HG02623 (cell line): Measurements from ENCODE around the gene ROBO1.

Experiments used
- ATAC-seq: cut with Tn5 transposase; IDR thresholded peaks from one replicate; pipeline ENCODE4 v1.9.1; 2021; ENCODE audit warnings: moderate library complexity; ENCODE audit not compliant: unreplicated experiment

Gene ROBO1

GRCh38 chr3:79672075-79672474, 95.7 kb downstream of the ROBO1 start:
- no peak for ATAC-seq

GRCh38 chr3:79670178-79670577, 97.6 kb downstream of the ROBO1 start:
- no peak for ATAC-seq

GRCh38 chr3:79664455-79664854, 103.3 kb downstream of the ROBO1 start:
- ATAC-seq, result no peak

DNA sequence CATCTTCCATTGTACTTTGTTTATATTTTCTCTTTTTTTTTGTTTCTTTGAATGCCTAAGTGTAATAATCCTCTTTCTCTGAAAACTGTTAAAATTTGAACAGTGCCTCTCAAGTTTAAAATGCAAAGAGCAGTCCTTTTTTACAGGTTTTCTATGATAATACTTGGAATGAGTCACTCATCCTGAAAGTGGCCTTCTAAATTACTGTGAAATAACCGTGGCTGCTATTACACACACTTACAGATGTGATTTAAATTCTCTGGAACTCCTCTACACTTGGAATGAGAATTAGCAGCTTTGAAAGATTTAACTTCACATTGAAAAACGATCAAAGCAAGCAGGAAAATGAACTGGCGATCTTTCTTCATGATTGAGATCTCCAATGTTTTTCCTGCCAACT, 105.9 kb downstream of the ROBO1 start:
- ATAC-seq, result no peak

GRCh38 chr3:79657076-79657475, 110.7 kb downstream of the ROBO1 start:
- no peak for ATAC-seq

- no peak for ATAC-seq
These were observed 113.8 kb downstream of the ROBO1 start for GRCh38 chr3:79654019-79654418.

- no peak for ATAC-seq
These were observed 114.5 kb downstream of the ROBO1 start for GRCh38 chr3:79653266-79653830.

DNA sequence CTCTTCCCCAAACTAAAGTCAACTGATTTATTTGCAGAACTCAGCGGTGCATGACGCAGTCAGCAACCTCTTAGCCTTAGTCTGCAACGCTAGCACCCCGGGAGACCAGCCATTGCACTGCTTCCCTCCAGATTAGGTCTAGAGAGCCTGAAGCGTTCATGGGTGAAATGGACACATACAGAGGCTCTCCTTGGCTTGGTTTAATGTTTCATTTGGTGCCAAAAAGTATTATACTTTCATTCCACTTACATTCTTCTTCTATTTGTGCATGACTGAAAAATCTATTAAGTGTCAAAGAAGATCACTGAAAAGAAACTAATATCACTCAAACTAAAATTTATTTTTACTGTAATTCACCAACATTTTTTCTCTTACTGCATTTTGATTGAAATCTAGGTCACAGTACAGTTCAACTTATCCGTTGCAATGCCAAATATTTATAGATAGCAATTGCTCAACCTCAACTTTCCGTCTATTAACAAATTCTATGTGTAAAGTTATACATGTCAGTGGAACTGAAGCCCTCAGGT, 116.2 kb downstream of the ROBO1 start:
- ATAC-seq, result no peak

DNA sequence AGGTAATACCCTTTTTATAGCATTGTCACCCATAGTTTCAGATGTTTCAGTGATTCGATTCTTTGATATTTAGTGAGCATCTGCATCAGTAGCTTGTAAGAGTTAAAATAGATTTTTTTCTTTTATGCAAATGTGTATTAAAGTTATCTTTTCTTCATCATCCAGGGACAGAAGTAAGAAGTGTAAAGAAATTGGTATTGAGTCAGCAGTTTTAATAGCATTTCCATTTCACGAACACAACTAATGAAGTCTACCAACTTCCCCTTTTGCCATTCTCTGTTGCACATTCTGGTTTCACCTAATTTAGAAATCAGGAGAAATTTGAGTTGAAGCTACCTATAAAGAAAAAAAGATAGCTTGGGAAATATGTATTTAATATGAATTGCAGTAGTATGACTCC, 127.9 kb downstream of the ROBO1 start:
- ATAC-seq, result no peak

- ATAC-seq, result no peak
These were observed 131.4 kb downstream of the ROBO1 start for GRCh38 chr3:79636372-79636771.

GRCh38 chr3:79632842-79633241, 135.0 kb downstream of the ROBO1 start:
- no peak for ATAC-seq

DNA sequence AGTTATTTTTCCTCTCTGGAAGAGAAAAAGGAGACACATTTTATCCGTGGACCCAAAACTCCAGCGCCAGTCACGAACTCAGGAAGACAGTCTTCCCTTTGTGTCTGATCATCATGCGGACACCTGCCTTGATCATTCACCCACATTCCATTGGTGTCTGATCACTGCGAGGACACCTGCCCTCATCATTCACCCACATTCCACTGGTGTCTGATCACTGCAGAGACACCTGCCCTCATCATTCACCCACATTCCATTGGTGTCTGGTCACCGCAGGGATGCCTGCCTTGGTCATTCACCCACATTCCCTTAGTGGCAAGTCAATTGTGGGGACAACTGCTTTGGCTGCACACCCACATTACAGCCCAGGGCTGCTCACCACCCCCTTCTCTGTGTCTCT, 148.9 kb downstream of the ROBO1 start:
- no peak for ATAC-seq

DNA sequence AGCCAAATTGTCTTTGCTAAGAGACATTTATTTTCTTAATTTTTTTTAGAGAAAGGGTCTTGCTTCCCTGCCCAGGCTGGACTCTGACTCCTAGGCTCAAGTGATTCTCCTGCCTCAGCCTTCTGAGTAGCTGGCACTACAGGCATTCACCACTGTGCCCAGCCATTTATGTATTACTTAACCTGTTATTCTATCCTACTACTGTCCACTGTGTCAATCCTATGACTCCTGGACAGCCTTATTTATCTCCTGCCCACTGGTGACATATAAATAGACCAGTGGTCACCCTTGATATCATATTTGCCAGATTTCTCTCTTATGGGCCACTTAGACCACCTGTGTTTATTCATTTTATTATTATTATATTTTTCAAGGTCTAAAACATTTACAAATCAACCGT, 161.4 kb downstream of the ROBO1 start:
- ATAC-seq, result no peak

GRCh38 chr3:79604681-79605080, 163.1 kb downstream of the ROBO1 start:
- no peak for ATAC-seq

DNA sequence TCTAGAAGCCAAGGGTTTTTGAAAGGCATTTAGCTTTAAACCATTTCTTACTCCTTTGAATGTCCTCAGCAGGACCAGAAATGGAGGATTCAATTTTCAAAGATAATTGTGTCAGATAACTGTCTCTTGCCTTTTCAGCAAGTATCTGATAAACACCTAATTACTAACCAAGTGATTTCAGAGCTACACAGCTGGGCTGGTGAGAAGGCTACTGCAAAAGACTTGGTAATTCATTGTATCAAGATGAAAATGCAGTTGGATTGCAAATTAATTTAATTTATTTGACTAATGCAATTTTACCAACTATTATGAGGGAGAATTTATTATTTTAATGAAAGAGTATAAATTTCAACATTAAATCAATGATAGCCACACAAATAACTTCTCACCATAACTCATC, 165.4 kb downstream of the ROBO1 start:
- no peak for ATAC-seq

- ATAC-seq, result no peak
These were observed 169.2 kb downstream of the ROBO1 start for GRCh38 chr3:79598594-79598993.

GRCh38 chr3:79597709-79598108, 170.1 kb downstream of the ROBO1 start:
- ATAC-seq, result no peak

DNA sequence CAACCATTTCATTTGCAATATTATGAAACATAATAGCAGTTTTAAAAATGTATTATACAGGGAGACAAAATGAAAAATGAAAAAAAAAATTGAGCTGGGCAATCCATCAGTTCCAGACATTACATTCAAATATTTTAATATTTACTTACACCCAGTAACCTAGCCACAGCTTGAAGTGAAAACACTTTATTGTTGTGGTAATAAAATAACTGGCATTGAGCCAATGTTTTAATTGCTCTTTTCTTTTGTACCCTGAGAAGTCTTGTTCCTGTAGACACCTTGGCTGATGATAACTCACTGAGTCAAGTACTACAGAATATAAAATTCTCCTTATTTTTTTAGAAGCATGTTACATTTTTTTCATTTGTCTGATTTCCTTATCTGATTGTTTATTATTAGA, 180.6 kb downstream of the ROBO1 start:
- no peak for ATAC-seq

- no peak for ATAC-seq
These were observed 181.6 kb downstream of the ROBO1 start for GRCh38 chr3:79586232-79586631.

DNA sequence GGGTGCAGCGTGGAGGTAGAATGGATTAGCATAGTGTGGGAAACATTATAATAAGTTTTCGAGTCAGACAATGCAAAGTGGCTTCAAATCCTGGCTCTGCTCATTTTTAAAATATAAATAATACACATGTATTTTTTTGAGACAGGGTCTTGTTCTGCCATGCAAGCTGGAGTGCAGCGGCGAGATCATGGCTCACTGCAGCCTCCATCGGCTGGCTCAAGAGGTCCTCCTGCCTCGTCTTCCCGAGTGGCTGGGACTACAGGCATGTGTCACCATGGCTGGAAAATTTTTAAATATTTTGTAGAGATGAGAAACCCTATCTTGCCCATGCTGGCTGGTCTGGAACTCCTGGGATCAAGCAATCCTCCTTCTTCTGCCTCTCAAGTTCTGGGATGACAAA, 194.9 kb downstream of the ROBO1 start:
- no peak for ATAC-seq

GRCh38 chr3:79568938-79569337, 198.9 kb downstream of the ROBO1 start:
- ATAC-seq, result no peak

DNA sequence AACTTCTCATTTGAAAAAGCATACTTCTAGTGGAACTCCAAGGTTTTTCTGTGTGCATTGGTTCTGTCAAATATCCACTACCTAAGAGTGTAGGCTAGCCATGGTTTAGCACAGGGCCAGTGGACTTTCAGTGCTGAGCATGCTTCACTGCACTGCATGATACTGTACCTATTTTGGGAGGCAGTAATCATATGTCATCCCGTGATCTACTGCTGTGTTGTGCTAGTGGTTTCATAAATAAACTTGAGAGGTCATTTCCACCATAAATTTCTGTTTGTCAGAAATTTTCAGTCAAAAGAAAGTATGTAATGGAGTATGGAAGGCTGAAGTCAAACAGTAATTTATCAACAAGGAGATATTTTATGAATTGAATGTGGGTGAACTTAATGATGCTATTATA, 203.6 kb downstream of the ROBO1 start:
- ATAC-seq, result no peak

DNA sequence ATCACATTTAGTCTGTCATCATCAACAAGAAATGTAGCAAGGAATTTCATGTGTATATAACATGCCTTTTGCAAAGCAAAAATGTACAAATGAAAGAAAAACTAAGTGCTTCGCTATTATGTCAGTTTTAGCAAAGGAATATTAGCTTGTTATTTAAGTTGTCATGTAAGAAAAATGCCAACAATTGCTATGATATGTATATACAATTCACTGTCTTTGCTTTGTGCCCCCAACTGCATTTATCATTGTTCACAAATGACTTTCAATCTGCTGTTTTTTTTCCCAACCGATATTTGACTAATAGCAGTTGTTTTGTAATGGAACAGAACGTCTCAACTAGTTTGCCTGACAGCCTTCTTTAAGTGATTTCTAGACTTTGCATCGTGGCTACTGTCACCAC, 207.1 kb downstream of the ROBO1 start:
- ATAC-seq, result no peak
